Dermis microvascular lymphatic vessel endothelial cell (primary cell): ENCODE data around the gene KIF4A. TPM values are rescaled to one million over a fixed set of nuclear protein-coding genes. Genes with fewer than 3 reads are reported as not detected.
A peak's percentile ranks its signal among the peaks of the same experiment; 100 is the strongest.
"Not testable (repeated sequence)": the region's sequence is repeated elsewhere in the genome, so short reads cannot be mapped to it uniquely, and the experiment has no call there.

Experiments
- DNase-seq, 2 donors: peaks; one replicate each; pipeline versions ENCODE4 v3.0.0 to v3.0.0-alpha.2; 2010; ENCODE audit warnings: low read depth in 2 of 2
- total RNA-seq: library from RNA; depleted of rRNA; stranded (reverse); fragments of >200 nt; gene quantifications from 2 replicates; pipeline ENCODE4 v1.2.1, GENCODE V29; 2014

KIF4A gene, protein sequence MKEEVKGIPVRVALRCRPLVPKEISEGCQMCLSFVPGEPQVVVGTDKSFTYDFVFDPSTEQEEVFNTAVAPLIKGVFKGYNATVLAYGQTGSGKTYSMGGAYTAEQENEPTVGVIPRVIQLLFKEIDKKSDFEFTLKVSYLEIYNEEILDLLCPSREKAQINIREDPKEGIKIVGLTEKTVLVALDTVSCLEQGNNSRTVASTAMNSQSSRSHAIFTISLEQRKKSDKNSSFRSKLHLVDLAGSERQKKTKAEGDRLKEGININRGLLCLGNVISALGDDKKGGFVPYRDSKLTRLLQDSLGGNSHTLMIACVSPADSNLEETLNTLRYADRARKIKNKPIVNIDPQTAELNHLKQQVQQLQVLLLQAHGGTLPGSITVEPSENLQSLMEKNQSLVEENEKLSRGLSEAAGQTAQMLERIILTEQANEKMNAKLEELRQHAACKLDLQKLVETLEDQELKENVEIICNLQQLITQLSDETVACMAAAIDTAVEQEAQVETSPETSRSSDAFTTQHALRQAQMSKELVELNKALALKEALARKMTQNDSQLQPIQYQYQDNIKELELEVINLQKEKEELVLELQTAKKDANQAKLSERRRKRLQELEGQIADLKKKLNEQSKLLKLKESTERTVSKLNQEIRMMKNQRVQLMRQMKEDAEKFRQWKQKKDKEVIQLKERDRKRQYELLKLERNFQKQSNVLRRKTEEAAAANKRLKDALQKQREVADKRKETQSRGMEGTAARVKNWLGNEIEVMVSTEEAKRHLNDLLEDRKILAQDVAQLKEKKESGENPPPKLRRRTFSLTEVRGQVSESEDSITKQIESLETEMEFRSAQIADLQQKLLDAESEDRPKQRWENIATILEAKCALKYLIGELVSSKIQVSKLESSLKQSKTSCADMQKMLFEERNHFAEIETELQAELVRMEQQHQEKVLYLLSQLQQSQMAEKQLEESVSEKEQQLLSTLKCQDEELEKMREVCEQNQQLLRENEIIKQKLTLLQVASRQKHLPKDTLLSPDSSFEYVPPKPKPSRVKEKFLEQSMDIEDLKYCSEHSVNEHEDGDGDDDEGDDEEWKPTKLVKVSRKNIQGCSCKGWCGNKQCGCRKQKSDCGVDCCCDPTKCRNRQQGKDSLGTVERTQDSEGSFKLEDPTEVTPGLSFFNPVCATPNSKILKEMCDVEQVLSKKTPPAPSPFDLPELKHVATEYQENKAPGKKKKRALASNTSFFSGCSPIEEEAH
- 4.3 and 9.5 TPM in 2 replicates for total RNA-seq

GRCh38 chrX:70289793-70290770 is at the start of gene KIF4A, which contains the start of gene PDZD11:
Gene KIF4A, plus strand, starts transcription at chrX:70290104. Its CDS starts 355 bp downstream, at chrX:70290459.
Gene PDZD11, minus strand, starts transcription at chrX:70289927. Its CDS starts 586 bp downstream, at chrX:70289341.
- DNase-seq, result peak; percentile 72 to 84

GRCh38 chrX:70240751-70241150 is 49.2 kb upstream of the KIF4A start:
- DNase-seq, result no peak

DNA sequence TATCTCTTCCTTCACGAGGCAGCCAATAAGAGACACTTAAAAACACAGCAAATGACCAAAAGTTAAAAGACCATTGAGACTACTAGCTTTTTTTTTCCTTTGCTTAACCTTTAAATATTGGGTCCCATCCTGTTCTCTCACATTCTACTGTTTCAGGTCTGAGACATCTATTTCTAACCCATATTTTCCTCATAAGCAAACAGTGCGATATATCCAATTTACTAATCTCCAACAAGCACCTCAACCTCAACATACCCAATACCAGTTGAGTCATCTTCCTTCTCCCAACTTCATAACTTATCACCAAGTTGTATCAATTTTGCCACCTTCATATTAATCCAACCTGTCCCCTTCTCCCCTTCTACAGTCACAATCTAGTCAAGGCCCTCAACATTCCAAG is 48.4 kb upstream of the KIF4A start:
- DNase-seq, result no peak

DNA sequence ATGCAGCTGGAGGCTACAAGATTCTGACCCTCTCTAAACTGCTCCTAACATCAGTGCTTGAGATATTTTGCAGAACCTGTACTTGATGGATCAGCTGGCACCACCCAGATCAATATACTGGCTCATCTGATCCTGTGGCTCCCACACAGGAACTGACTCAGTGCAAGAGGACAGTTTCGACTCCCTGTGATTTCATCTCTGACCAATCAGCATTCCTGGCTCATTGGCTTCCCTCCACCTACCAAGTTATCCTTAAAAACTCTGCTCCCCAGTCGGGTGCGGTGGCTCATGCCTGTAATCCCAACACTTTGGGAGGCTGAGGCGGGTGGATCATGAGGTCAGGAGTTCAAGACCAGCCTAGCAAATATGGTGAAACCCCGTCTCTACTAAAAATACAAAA is 46.3 kb upstream of the KIF4A start:
- DNase-seq, result not testable (repeated sequence)

DNA sequence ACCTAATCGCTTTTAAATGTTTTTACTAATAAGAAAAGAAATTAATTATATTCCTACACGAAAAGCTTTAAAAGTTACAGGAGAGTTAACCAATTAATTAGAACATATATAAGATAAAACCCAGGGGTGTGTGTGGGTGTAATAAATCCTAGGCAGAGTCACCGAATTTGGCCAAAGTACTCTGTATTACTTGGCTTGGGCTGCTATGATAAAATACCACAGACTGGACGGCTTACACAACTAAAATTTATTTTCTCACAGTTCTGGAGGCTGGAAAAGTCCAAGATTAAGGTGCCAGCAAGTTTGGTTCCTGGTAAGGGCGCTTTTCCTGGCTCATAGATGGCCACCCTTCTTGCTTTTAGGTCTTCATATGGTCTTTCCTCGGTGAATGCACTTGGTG is 45.0 kb upstream of the KIF4A start:
- DNase-seq, result no peak

DNA sequence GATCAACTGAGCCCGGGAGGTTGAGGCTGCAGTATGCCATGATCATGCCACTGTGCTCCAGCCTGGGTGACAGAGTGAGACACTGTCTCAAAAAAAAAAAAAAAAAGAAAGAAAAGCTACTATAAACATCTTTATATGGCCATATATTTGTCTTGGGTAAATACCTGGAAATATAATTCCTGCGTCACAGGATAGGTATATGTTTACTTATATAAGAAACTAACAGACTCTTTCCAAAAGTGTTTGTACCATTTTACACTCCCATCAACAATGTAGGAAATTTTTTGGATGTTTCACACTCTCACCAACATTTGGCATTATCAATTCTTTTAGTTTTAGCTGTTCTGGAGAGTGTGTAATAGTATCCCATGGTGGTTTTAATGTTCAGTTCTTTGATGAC is 42.7 kb upstream of the KIF4A start:
- DNase-seq, result no peak

- no peak for DNase-seq
Observed at GRCh38 chrX:70252491-70252890, 37.4 kb upstream of the KIF4A start.

DNA sequence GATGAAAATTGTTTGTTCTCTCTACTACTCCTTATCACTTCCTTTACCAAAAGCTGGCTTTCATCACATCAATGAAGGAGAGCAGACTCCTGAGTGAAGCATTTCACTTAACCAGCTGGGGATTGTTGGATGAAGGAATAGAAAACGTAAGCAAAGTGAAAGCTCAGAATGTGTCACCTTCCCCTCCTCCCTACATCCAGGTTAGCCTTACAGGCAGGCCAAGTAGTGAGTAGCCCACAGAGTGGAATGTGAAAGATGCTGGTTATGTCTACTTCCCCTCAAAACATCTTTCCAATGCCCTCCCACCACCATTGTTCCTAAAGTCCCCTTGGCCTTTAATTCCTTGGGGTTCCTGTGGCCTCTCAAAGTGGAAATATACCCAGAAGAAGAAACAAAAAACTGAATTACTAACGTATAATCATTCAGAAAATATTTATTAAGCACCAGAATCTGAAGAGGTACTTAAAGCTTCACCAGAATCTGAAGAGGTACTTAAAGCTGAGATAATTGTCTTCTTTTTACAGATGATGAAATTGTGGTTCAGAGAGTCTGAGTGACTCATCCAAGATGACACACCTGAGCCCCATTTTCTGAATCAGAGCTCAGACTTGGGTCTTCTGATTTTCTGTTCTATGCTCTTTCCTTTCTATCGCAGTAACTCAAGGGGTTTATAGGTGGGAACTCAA is 36.4 kb upstream of the KIF4A start:
- no peak for DNase-seq

GRCh38 chrX:70254063-70254400 is 35.9 kb upstream of the KIF4A start:
- no peak for DNase-seq

DNA sequence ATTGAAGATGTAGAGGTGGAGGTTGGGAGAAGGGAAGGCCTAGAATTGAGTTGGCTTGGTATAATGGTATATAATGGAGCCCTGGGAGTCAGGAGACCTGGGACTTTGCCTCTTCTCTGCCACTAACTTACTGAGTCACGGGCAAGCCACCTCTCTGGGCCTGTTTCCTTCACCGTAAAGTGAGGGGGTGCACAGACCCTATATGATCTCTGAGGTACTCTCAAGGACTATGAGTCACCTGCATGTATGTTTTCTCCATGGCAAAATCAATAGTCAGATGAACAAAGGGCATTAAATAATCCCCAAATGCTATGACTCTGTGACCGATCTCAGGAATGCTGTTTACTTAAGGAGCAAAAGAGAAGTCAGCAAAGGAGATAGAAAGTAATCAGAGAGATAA is 35.0 kb upstream of the KIF4A start:
- DNase-seq, result no peak

- no peak for DNase-seq
Observed at GRCh38 chrX:70255452-70255851, 34.5 kb upstream of the KIF4A start.

DNA sequence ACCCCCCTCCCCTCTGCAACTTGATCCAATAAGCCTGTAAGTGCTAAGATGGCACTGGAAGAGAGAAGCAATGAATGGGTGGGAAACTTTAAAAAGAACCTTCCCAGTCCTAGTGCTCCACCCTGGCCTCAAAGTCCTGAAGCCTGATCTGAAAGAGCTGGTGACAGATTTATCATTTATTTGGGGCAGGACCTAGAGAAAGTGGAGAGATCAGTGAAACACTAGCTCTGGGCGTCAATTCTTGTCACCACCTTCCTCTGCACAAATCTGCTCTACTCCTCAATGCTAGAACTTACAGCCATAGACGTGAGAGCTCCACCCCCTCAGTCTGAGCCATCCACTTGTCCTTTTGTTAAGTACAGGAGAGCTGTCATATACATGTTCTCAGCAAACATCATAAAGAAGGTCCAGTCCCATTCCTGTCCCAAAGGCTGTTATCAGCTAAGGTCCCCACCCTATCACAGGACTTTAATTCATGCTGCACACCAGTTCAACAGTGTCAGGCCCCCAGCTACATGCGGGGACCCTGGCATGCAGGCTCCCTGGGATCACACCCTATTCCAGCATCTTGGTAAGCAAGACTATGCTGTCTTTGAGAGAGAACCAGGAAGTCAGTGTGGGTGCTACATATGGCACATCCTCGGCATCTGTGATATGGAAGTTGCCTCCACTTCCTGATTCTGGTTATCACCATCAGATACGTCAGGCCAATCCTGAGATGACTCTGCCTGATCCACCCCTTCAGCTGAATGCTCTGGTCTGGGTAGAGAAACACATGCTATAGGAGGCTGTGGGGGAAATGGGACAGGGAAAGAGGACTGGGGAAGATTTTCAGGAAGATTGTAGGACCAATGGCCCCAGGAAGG is 32.2 kb upstream of the KIF4A start:
- DNase-seq, result no peak

GRCh38 chrX:70260104-70260503 is 29.8 kb upstream of the KIF4A start, which contains the start of gene P2RY4:
Gene P2RY4, minus strand, starts transcription at chrX:70260204. Its CDS starts 580 bp downstream, at chrX:70259624.
- no peak for DNase-seq

DNA sequence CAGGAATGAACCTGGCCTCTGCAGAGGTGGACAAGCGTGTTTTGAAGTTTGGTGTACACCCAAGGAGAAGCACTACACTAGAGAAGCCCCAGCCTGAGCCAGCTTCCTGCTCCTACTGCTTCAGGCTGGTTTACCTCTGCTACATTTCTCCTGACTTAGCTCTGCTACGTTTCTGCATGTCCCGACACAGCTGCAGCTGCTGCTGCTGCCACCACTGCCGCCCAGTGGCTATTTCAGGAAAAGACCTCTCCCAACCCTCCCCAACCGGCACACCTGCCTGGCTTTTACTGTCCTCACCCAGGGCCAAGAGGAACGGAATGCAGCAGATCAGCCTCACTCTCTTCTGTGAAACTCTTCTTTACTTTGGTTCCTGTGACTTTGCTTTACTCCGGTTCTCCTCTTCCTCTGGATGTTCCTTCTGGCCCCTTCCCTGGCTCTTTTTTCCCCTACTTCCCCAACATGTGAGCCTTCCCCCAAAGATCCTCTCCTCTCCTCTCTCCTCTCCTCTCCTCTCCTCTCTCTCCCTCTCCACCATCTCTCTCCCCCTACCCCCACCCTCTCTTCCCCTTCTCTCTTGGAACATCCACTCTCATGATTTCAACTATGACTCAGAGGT is 26.8 kb upstream of the KIF4A start:
- peak in 1 of 2 donors; percentile 25 for DNase-seq

- DNase-seq, result peak in 1 of 2 donors; percentile 3
Observed at GRCh38 chrX:70264784-70265183, 25.1 kb upstream of the KIF4A start.

DNA sequence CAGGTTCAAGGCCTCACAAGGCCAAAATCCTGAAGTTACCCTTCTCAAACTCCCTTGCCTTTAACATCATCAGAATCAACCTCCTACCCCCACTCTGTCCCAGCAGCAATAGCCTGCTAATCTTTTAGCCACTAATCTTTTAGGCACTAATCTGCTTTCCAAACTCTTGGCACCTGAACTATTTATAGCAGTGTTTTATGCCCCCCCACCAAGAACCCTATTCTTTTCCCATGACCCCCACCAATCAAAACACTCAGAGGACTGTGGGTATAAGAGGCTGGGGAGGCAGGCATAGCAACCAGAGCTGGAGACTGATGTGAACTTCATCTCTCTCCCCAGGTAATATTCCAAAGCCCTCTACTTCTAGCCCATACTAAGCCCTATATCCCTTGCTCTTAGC is 21.9 kb upstream of the KIF4A start, which contains the start of gene ARR3:
ARR3 (plus strand) TSS at position 301 of the 400 bp plus-strand sequence. CDS start 1,052 bp downstream, outside the sequence.
- DNase-seq, result no peak

DNA sequence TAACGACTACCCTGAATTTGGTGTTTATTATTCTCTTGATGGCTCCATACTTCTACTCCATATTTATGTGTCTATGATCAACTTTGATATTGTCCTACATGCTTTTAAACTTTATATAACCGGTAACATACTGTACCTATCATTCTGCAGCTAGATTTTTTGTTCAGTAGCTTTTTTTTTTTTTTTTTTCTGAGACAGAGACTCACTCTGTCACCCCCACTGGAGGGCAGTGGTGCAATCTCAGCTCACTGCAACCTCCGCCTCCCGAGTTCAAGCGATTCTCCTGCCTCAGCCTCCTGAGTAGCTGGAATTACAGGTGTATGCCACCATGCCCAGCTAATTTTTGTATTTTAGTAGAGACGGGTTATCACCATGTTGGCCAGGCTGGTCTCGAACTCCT is 15.9 kb upstream of the KIF4A start:
- not testable (repeated sequence) for DNase-seq

GRCh38 chrX:70279081-70279480 is 10.8 kb upstream of the KIF4A start:
- DNase-seq, result no peak
